Prostate gland (tissue), 2 donors: ENCODE results near the gene VSIG10L. TPM values are rescaled to one million over a fixed set of nuclear protein-coding genes. Genes with fewer than 3 reads are reported as not detected.

Source experiments
- DNase-seq: peaks from one replicate; pipeline ENCODE4 v3.0.0-alpha.2; 2019; ENCODE audit warnings: low spot score
- H3K27ac ChIP-seq, 2 donors: fragments of 200-600 bp; sonication (generic); 2 replicates each; pipeline ENCODE4 v1.5.1; 2017 to 2019
- H3K27me3 ChIP-seq: fragments of 200-600 bp; sonication (generic); replicated peaks from 2 replicates; pipeline ENCODE4 v1.5.1; 2019; ENCODE audit not compliant: insufficient read depth
- H3K36me3 ChIP-seq, 2 donors: fragments of 200-600 bp; sonication (generic); 1 replicate in 1 of 2; 2 replicates in 1 of 2; pipeline versions ENCODE4 v1.5.1 to v1.8.1; 2017 to 2019
- H3K4me1 ChIP-seq: fragments of 200-600 bp; sonication (generic); replicated peaks from 2 replicates; pipeline ENCODE4 v1.5.1; 2019
- H3K4me3 ChIP-seq, 2 donors: fragments of 200-600 bp; sonication (generic); 2 replicates each; pipeline ENCODE4 v1.5.1; 2017 to 2019
- H3K9me3 ChIP-seq: fragments of 200-600 bp; sonication (generic); 2 replicates; pipeline ENCODE4 v1.5.1; 2017
- CTCF ChIP-seq, 4 experiments: fragments of 200-600 bp in 2 of 4; fragments of 450-650 bp in 2 of 4; sonication (generic) in 2 of 4; IDR thresholded peaks; 1 replicate in 3 of 4; 2 replicates in 1 of 4; pipeline ENCODE4 v1.5.1; 2016 to 2019; ENCODE audit warnings: antibody characterized with exemption in 4 of 4, mild to moderate bottlenecking in 2 of 4, moderate library complexity in 2 of 4
- POLR2A ChIP-seq: fragments of 450-650 bp; IDR thresholded peaks from one replicate; pipeline ENCODE4 v1.6.1; 2016; ENCODE audit warnings: antibody characterized with exemption, mild to moderate bottlenecking
- POLR2AphosphoS5 ChIP-seq: sonication (generic); formaldehyde crosslinking; IDR thresholded peaks from one replicate; pipeline ENCODE4 v1.6.1; 2017; ENCODE audit warnings: antibody characterized with exemption
- WGBS: methylation state at CpG from one replicate; pipeline ENCODE4 v1.1.5; 2018; 5-methylcytosine and 5-hydroxymethylcytosine counted together
- intact Hi-C: fragments of 100-400 bp; cut with DNase I; formaldehyde crosslinking; loops from one replicate; pipeline ENCODE4 v1.14.2; 2022
- total RNA-seq, 2 donors: library from RNA; depleted of rRNA; stranded (reverse); fragments of >200 nt; gene quantifications; one replicate each; pipeline ENCODE4 v1.1.0, GENCODE V29; 2016

VSIG10L gene
- total RNA-seq, 2 donors from 2014 or later = 2.3 to 9.9 TPM

DNA sequence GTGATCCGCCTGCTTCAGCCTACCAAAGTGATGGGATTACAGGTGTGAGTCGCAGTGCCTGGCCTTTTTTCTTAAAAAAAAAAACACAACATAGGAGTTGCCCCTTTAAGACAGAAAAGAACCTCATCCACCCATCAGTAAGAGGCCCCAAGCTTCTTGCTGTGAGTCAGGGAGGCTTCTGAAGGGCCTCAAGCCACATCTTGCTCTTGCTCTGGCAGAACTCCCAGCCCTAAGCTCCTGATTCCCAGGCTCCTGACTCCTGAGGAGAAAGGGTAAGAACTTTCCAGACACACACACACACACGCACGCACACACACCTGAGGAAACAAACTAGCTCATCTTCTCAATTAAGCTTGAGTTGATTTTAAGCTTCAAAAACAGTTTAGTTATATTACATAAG is 17.4 kb upstream of the VSIG10L start:
- Histone ChIP-seq H3K4me3 (no peak overlapping the region), H3K36me3 (no peaks in the 10 kb centered on the region), H3K27me3 (no peaks in the 10 kb centered on the region), H3K4me1 (peaks cover under 1% of the 10 kb centered on the region), H3K27ac (no peak overlapping the region), H3K9me3 (no peaks in the 10 kb centered on the region)
- DNase-seq = no peak
- intact Hi-C loops = no loop called here
- TF ChIP-seq CTCF (IDR thresholded peaks at IDR 0.05) (no peak), POLR2A (no peak), POLR2AphosphoS5 (no peak)
- WGBS = 89% methylated on average over 4 of the region's 4 CpGs

GRCh38 chr19:51357952-51358351 is 16.0 kb upstream of the VSIG10L start:
- intact Hi-C loops = no loop called here
- TF ChIP-seq POLR2A (no peak), CTCF (IDR thresholded peaks at IDR 0.05) (no peak), POLR2AphosphoS5 (no peak)
- Histone ChIP-seq H3K4me1 (peaks cover 4% of the 10 kb centered on the region), H3K27me3 (no peaks in the 10 kb centered on the region), H3K27ac (no peak overlapping the region), H3K4me3 (no peak overlapping the region), H3K36me3 (no peaks in the 10 kb centered on the region), H3K9me3 (no peaks in the 10 kb centered on the region)
- DNase-seq = no peak
- WGBS = 83% methylated on average over 7 of the region's 7 CpGs

DNA sequence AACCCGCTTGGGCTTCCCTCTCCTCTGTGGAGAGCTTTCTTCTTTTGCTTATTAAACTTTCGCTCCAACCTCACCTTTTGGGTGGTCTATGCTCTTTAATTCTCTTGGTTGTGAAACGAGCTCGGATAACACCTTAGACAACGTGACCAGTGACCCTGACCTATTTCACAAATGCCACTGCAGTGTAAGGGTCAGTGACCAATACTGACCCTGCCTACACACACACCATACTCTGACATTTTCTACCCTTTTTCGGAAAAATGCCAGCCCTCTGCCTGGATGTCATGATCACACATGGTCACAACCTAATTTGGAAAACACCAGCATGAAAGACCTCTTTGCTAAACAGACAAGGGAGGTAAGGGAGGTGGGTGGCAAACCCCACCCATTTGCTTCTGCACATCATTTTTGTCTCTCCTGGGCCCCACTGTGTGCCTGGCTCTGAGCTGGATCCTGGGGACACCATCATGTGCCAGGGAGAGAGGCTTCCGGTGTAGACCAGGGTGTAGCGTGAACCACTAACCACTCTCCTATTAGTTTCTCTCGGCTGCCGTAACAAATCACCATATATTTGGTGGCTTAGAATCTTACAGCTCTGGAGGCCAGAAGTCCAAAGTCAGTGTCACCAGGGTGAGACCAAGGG is 14.3 kb upstream of the VSIG10L start:
- DNase-seq = no peak
- no peak overlapping the region for H3K4me3 ChIP-seq
- H3K27ac ChIP-seq = no peak overlapping the region
- WGBS = 95% methylated on average over 10 of the region's 10 CpGs
- TF ChIP-seq CTCF (IDR thresholded peaks at IDR 0.05) (no peak), POLR2A (no peak), POLR2AphosphoS5 (no peak)
- H3K27me3 ChIP-seq = no peaks in the 10 kb centered on the region
- H3K36me3 ChIP-seq = no peaks in the 10 kb centered on the region
- H3K9me3 ChIP-seq = no peaks in the 10 kb centered on the region
- peaks cover 4% of the 10 kb centered on the region for H3K4me1 ChIP-seq
- intact Hi-C loops = no loop called here

DNA sequence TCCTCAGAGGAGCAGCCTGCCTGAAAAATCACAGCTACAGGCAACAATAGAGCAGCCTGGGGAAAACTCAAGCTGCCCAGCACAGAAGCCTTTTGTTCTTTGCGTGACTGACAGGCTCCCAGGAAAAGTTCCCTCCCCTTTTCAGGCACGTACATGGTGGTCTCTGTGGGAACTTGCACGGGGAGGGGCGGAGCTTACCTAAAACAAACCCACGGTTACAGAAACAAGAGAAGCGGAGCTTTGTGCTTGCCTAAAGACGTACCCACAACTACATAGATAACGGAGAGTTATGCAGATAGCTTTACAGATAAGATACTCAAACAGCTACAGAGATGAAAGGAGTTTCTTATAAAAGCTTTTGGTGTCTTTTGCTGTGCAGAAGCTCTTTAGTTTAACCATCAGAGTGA is 12.8 kb upstream of the VSIG10L start:
- WGBS = 28% methylated on average over 8 of the region's 8 CpGs
- intact Hi-C loops = no loop called here
- no peaks in the 10 kb centered on the region for H3K9me3 ChIP-seq
- no peaks in the 10 kb centered on the region for H3K27me3 ChIP-seq
- TF ChIP-seq CTCF (IDR thresholded peaks at IDR 0.05) = no peak
- no peak for TF ChIP-seq POLR2A
- TF ChIP-seq POLR2AphosphoS5 = peak; percentile 4
- H3K36me3 ChIP-seq = no peaks in the 10 kb centered on the region
- H3K27ac ChIP-seq = no peak overlapping the region
- DNase-seq = no peak
- H3K4me3 ChIP-seq = no peak overlapping the region
- H3K4me1 ChIP-seq = peaks cover 4% of the 10 kb centered on the region

GRCh38 chr19:51354103-51354741 is 12.3 kb upstream of the VSIG10L start:
- TF ChIP-seq POLR2A (no peak), POLR2AphosphoS5 (no peak), CTCF (IDR thresholded peaks at IDR 0.05) (no peak)
- peaks cover 4% of the 10 kb centered on the region for H3K4me1 ChIP-seq
- H3K9me3 ChIP-seq = no peaks in the 10 kb centered on the region
- no peak overlapping the region for H3K27ac ChIP-seq
- intact Hi-C loops = no loop called here
- H3K4me3 ChIP-seq = no peak overlapping the region
- H3K36me3 ChIP-seq = no peaks in the 10 kb centered on the region
- no peak for DNase-seq
- no peaks in the 10 kb centered on the region for H3K27me3 ChIP-seq
- 41% methylated on average over 12 of the region's 12 CpGs for WGBS
